Panc1 (cell line): Measurements from ENCODE around the gene COL27A1. TPM values are rescaled to one million over a fixed set of nuclear protein-coding genes. Genes with fewer than 3 reads are reported as not detected.

Source experiments
- ATAC-seq: fragments of 200-7000 bp; cut with Tn5 transposase; 2 replicates; pipeline ENCODE4 v1.9.1; 2020; ENCODE audit warnings: mild to moderate bottlenecking, moderate library complexity
- BruUV-seq: library from RNA; stranded (reverse); fragments of 400-500 nt; replicated peaks from 2 replicates; lab custom pipeline; 2021; lab: Mats Ljungman, UMichigan
- CTCF ChIA-PET: fragments of 300-600 bp; sonication (Branson Sonifier 250); formaldehyde crosslinking; loops from one replicate; lab custom pipeline; 2022; ENCODE audit warnings: antibody characterized with exemption; lab: Charles Lee
- POLR2A ChIA-PET: fragments of 300-600 bp; sonication (Branson Sonifier 250); formaldehyde crosslinking; loops from one replicate; lab custom pipeline; 2022; ENCODE audit warnings: antibody characterized with exemption; lab: Charles Lee
- DNase-seq: peaks from one replicate; pipeline ENCODE4 v3.0.0-alpha.2; 2010; ENCODE audit warnings: low read depth, low spot score
- H3K27ac ChIP-seq: 2 replicates; pipeline ENCODE4 v1.5.1; 2011; ENCODE audit warnings: mild to moderate bottlenecking, low read length, inconsistent platforms
- H3K27me3 ChIP-seq: fragments of 200-500 bp; sonication (Bioruptor generic); 2 replicates; pipeline ENCODE4 v1.6.0; 2014; ENCODE audit warnings: low read length, inconsistent platforms; ENCODE audit not compliant: control insufficient read depth, insufficient read depth
- H3K36me3 ChIP-seq: fragments of 200-500 bp; sonication (Bioruptor generic); 2 replicates; pipeline ENCODE4 v1.5.1; 2014; ENCODE audit warnings: inconsistent platforms, mild to moderate bottlenecking, low read length, moderate library complexity; ENCODE audit not compliant: control insufficient read depth, insufficient read depth
- H3K4me1 ChIP-seq: 2 replicates; pipeline ENCODE4 v1.5.1; 2011; ENCODE audit warnings: inconsistent platforms, mild to moderate bottlenecking, low read length, moderate library complexity; ENCODE audit not compliant: control insufficient read depth, insufficient read depth
- H3K4me3 ChIP-seq, 2 experiments: 2 replicates each; pipeline ENCODE4 v1.5.1; 2011 to 2012; ENCODE audit warnings: low read depth in 2 of 2, low read length in 2 of 2, mild to moderate bottlenecking in 2 of 2, inconsistent platforms in 1 of 2, moderate library complexity in 1 of 2
- H3K9me3 ChIP-seq: fragments of 200-500 bp; sonication (Bioruptor generic); 2 replicates; pipeline ENCODE4 v1.5.1; 2014; ENCODE audit warnings: low read depth, mild to moderate bottlenecking, inconsistent platforms, low read length, moderate library complexity; ENCODE audit not compliant: control insufficient read depth, insufficient read depth
- POLR2AphosphoS5 ChIP-seq: IDR thresholded peaks from 2 replicates; pipeline ENCODE4 v1.6.1; 2012; ENCODE audit warnings: mild to moderate bottlenecking, low read depth, low read length, moderate library complexity
- SIN3A ChIP-seq: IDR thresholded peaks from 2 replicates; pipeline ENCODE4 v1.6.1; 2012; ENCODE audit warnings: low read depth, mild to moderate bottlenecking, low read length, moderate library complexity, borderline replicate concordance; ENCODE audit not compliant: insufficient read depth
- TCF7L2 ChIP-seq: IDR thresholded peaks from 2 replicates; pipeline ENCODE4 v1.6.1; 2011; ENCODE audit warnings: mild to moderate bottlenecking, low read depth, low read length, inconsistent platforms
- in situ Hi-C: cut with HindIII; loops from 2 replicates; pipeline ENCODE4 v1.10.0; 2016; ENCODE audit warnings: low sequenced_read_pairs, low pct_unique_long_range_greater_than_20kb
- intact Hi-C: fragments of 100-400 bp; cut with micrococcal nuclease; formaldehyde crosslinking; loops from one replicate; pipeline ENCODE4 v1.10.0; 2022; ENCODE audit not compliant: unreplicated experiment
- total RNA-seq: library from RNA; stranded (reverse); gene quantifications from one replicate; pipeline ENCODE4 v1.2.1, GENCODE V29; 2021; ENCODE audit not compliant: unreplicated experiment
- TF ChIP-seq, protein P1 (sequence below), 2 experiments: IDR thresholded peaks; 2 replicates each; pipeline ENCODE4 v1.6.1; 2011 to 2012; ENCODE audit warnings: low read depth in 2 of 2, control low read depth in 1 of 2, low read length in 1 of 2, mild to moderate bottlenecking in 1 of 2, moderate library complexity in 1 of 2; ENCODE audit not compliant: insufficient read depth in 1 of 2
- TF ChIP-seq, protein P2 (sequence below): fragments of 450-650 bp; IDR thresholded peaks from 2 replicates; pipeline ENCODE4 v1.5.1; 2017; ENCODE audit warnings: mild to moderate bottlenecking

Gene COL27A1
- total RNA-seq, 1 experiment from 2014 or later: 5.1 TPM

DNA sequence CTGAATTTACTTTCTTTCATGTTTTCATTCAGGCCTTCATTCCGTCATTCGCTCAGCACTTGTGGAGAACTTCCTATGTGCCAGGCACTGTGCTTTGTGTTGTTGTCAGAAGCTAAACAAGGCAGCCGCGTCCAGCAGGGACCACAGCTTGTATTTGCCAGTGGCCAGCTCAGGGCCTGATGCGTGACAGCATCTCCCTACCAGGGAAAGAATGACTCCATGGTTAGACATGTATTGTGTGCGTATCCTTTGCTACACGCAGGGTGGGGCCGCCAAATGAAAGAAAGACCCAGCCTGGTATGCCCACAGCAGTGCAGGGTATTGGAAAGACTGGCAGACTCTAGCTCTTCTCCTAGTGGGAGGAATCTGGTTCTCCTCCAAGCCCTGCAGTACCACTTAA, 4.7 kb upstream of the COL27A1 start:
- Histone ChIP-seq H3K4me3 (no peak overlapping the region), H3K27ac (no peak overlapping the region), H3K9me3 (no peaks in the 10 kb centered on the region), H3K36me3 (no peaks in the 10 kb centered on the region), H3K4me1 (peaks cover 4% of the 10 kb centered on the region; the same call in 1 of the 2 replicates), H3K27me3 (peaks cover 2% of the 10 kb centered on the region; the same call in 1 of the 2 replicates)
- intact Hi-C loops: loop anchor here (5.0 kb wide), 1 partner anchor 43 kb away; no protein-coding TSS in a partner anchor
- TF ChIP-seq, protein P1, sequence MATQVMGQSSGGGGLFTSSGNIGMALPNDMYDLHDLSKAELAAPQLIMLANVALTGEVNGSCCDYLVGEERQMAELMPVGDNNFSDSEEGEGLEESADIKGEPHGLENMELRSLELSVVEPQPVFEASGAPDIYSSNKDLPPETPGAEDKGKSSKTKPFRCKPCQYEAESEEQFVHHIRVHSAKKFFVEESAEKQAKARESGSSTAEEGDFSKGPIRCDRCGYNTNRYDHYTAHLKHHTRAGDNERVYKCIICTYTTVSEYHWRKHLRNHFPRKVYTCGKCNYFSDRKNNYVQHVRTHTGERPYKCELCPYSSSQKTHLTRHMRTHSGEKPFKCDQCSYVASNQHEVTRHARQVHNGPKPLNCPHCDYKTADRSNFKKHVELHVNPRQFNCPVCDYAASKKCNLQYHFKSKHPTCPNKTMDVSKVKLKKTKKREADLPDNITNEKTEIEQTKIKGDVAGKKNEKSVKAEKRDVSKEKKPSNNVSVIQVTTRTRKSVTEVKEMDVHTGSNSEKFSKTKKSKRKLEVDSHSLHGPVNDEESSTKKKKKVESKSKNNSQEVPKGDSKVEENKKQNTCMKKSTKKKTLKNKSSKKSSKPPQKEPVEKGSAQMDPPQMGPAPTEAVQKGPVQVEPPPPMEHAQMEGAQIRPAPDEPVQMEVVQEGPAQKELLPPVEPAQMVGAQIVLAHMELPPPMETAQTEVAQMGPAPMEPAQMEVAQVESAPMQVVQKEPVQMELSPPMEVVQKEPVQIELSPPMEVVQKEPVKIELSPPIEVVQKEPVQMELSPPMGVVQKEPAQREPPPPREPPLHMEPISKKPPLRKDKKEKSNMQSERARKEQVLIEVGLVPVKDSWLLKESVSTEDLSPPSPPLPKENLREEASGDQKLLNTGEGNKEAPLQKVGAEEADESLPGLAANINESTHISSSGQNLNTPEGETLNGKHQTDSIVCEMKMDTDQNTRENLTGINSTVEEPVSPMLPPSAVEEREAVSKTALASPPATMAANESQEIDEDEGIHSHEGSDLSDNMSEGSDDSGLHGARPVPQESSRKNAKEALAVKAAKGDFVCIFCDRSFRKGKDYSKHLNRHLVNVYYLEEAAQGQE (IDR thresholded peaks at IDR 0.05; ENCODE audit: insufficient read depth in 1 of 2, low read depth in 2 of 2, low read length in 1 of 2): no peak
- TF ChIP-seq SIN3A (no peak), TCF7L2 (no peak), POLR2AphosphoS5 (no peak)
- TF ChIP-seq, protein P2, sequence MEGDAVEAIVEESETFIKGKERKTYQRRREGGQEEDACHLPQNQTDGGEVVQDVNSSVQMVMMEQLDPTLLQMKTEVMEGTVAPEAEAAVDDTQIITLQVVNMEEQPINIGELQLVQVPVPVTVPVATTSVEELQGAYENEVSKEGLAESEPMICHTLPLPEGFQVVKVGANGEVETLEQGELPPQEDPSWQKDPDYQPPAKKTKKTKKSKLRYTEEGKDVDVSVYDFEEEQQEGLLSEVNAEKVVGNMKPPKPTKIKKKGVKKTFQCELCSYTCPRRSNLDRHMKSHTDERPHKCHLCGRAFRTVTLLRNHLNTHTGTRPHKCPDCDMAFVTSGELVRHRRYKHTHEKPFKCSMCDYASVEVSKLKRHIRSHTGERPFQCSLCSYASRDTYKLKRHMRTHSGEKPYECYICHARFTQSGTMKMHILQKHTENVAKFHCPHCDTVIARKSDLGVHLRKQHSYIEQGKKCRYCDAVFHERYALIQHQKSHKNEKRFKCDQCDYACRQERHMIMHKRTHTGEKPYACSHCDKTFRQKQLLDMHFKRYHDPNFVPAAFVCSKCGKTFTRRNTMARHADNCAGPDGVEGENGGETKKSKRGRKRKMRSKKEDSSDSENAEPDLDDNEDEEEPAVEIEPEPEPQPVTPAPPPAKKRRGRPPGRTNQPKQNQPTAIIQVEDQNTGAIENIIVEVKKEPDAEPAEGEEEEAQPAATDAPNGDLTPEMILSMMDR: no peak
- in situ Hi-C loops: no loop called here
- ChIA-PET POLR2A (no interaction called here), CTCF (no interaction called here)
- DNase-seq (no peak), ATAC-seq (no peak)
- no TSS peak for BruUV-seq

DNA sequence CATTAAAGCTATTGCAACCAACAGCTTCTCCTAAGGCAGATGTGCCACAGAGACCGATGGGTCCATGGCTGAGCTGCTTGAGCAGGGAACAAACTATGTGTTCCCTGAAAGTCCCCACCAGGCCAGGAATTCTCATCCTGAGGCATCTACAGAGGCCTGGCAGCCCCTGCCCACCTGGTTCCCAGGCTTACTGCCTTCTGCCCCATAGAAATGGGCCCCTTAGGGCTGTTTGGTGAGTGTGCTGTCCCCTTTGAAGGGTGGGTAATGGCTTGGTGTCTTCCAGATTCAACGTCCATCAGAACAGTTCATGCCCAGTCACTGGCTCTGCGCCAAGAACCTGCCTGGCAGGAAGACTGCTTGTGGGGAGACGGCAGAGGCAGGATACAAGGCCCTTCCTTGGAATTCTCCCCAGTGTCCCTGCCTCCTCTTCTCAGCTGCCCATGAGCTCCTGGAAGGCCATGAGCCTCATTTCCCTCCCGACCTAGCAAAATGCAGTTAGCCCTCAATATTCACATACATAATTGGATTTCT, 3.8 kb upstream of the COL27A1 start:
- in situ Hi-C loops (no loop called here), intact Hi-C loops (loop anchor here (5.0 kb wide), 1 partner anchor 44 kb away; no protein-coding TSS in a partner anchor)
- H3K27me3 ChIP-seq: peaks cover 2% of the 10 kb centered on the region; the same call in 1 of the 2 replicates
- CTCF ChIA-PET: interaction anchor here (0.6 kb wide), 1 partner anchor 40 kb away, joined by 4 read pairs; no protein-coding TSS in a partner anchor
- H3K4me1 ChIP-seq: peaks cover 4% of the 10 kb centered on the region
- POLR2A ChIA-PET: no interaction called here
- ATAC-seq (no peak), DNase-seq (no peak)
- TF ChIP-seq SIN3A (no peak), POLR2AphosphoS5 (no peak), TCF7L2 (no peak)
- TF ChIP-seq, protein P1 (IDR thresholded peaks at IDR 0.05; ENCODE audit: insufficient read depth in 1 of 2, low read depth in 2 of 2, low read length in 1 of 2): no peak
- TF ChIP-seq, protein P2: no peak
- H3K36me3 ChIP-seq: no peaks in the 10 kb centered on the region
- H3K4me3 ChIP-seq: no peak overlapping the region
- H3K9me3 ChIP-seq: no peaks in the 10 kb centered on the region
- BruUV-seq: no TSS peak
- H3K27ac ChIP-seq: no peak overlapping the region
